ENCODE results near the gene ZNF214.
"Not testable (repeated sequence)": the region's sequence is repeated elsewhere in the genome, so short reads cannot be mapped to it uniquely, and the experiment has no call there.

ZNF214 gene

GRCh38 chr11:6986487-6986886 lies 33.7 kb downstream of the ZNF214 start:
- DNase-seq = no peak

- no peak for DNase-seq
Measured at GRCh38 chr11:6979365-6979764, 40.8 kb downstream of the ZNF214 start.

GRCh38 chr11:6969854-6970253 lies 50.3 kb downstream of the ZNF214 start:
- DNase-seq = not testable (repeated sequence)

- no peak for DNase-seq
Measured at GRCh38 chr11:6968816-6969215, 51.3 kb downstream of the ZNF214 start.

GRCh38 chr11:6962673-6963072 lies 57.5 kb downstream of the ZNF214 start:
- DNase-seq = no peak

GRCh38 chr11:6962141-6962540 lies 58.0 kb downstream of the ZNF214 start:
- no peak for DNase-seq

GRCh38 chr11:6954248-6954647 lies 65.9 kb downstream of the ZNF214 start:
- DNase-seq = not testable (repeated sequence)

Data from NCI-H2107 (cell line).